Measurements from ENCODE around the gene DOCK8. TPM values are rescaled to one million over a fixed set of nuclear protein-coding genes. Genes with fewer than 3 reads are reported as not detected.

The DOCK8 gene
- total and polyA plus RNA-seq, 10 of the 15 experiments (the other 5 are each of a cell fraction or from before 2014, with no cell fraction given): 35.4 to 100 (median 44.7) TPM

GRCh38 chr9:286071-286740 is 71.5 kb downstream of the DOCK8 start (continued):
- no peak for TF ChIP-seq IRF3 (IDR thresholded peaks at IDR 0.05)
- TF ChIP-seq YY1 (IDR thresholded peaks at IDR 0.05; ENCODE audit: low read depth, low read length): no peak
- no peak for TF ChIP-seq FOXM1 (IDR thresholded peaks at IDR 0.05; ENCODE audit: low read depth, low read length)
- TF ChIP-seq BHLHE40 (IDR thresholded peaks at IDR 0.05; ENCODE audit: borderline replicate concordance in 1 of 2, low read depth in 2 of 2, low read length in 1 of 2): no peak
- no peak for TF ChIP-seq SP1 (IDR thresholded peaks at IDR 0.05; ENCODE audit: low read depth, low read length)
- no peak for TF ChIP-seq NBN (IDR thresholded peaks at IDR 0.05)
- TF ChIP-seq JUND (IDR thresholded peaks at IDR 0.05; ENCODE audit: low read depth, low read length): no peak
- no peak for TF ChIP-seq PRDM15 (CRISPR knock-in tag; IDR thresholded peaks at IDR 0.05)
- no peak for TF ChIP-seq TCF7 (IDR thresholded peaks at IDR 0.05; ENCODE audit: borderline replicate concordance)

Data from GM12878 (cell line).